HG03469 (cell line): ENCODE results near the gene MIDN.

Experiments
- ATAC-seq: cut with Tn5 transposase; IDR thresholded peaks from one replicate; pipeline ENCODE4 v1.9.1; 2021; ENCODE audit warnings: mild to moderate bottlenecking, moderate library complexity, moderate number of reproducible peaks; ENCODE audit not compliant: unreplicated experiment

MIDN gene

GRCh38 chr19:1269065-1269477 lies 20.7 kb downstream of the MIDN start, which contains the start of gene CIRBP:
Gene CIRBP, plus strand, starts transcription at chr19:1269332. Its CDS starts 1,602 bp downstream, at chr19:1270934.
- ATAC-seq = peak; percentile 28

GRCh38 chr19:1269478-1270212 lies 21.3 kb downstream of the MIDN start:
- peak; percentile 9 for ATAC-seq

DNA sequence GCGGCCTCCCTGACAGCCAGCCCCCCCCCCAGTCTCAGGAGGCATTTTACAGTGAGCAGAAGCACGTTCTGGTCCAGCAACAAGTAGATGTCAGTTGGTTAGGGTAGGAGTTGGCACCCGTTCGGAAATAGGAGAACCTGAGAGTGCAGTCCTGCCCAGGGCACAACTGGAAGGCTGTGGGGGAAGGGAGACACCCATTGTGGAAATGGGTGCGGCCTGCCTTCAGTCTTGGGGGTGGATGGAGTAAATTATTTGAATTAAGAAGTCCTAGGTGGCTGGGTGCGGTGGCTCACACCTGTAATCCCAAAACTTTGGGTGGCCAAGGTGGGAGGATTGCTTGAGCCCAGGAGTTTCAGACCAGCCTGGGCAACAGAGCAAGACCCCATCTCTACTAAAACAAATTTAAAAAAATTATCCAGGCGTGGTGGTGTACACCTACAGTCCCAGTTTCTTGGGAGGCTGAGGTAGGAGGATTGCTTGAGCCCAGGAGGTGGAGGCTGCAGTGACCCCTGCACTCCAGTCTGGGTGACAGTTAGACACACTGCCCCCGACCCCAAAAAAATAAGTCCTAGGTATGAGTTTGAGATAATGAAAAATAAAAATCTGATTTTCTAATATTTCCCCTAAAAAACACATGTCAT lies 21.9 kb downstream of the MIDN start:
- no peak for ATAC-seq

- ATAC-seq = no peak
Observed at GRCh38 chr19:1270854-1271527, 22.6 kb downstream of the MIDN start.

- ATAC-seq = no peak
Observed at GRCh38 chr19:1271528-1272422, 23.4 kb downstream of the MIDN start.

DNA sequence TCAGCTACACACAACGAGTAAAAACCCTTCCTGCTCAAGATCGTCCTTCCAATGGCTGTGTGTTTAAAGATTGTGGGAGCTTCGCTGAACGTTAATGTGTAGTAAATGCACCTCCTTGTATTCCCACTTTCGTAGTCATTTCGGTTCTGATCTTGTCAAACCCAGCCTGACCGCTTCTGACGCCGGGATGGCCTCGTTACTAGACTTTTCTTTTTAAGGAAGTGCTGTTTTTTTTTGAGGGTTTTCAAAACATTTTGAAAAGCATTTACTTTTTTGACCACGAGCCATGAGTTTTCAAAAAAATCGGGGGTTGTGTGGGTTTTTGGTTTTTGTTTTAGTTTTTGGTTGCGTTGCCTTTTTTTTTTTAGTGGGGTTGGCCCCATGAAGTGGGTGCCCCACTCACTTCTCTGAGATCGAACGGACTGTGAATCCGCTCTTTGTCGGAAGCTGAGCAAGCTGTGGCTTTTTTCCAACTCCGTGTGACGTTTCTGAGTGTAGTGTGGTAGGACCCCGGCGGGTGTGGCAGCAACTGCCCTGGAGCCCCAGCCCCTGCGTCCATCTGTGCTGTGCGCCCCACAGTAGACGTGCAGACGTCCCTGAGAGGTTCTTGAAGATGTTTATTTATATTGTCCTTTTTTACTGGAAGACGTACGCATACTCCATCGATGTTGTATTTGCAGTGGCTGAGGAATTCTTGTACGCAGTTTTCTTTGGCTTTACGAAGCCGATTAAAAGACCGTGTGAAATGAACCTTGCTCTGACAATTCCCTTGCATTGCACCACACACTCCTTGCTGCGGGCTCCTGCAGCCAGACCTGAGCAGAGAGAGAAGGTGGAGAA lies 24.3 kb downstream of the MIDN start:
- no peak for ATAC-seq

- no peak for ATAC-seq
Observed at GRCh38 chr19:1273263-1274041, 25.1 kb downstream of the MIDN start.

GRCh38 chr19:1274081-1274851 lies 25.9 kb downstream of the MIDN start:
- no peak for ATAC-seq

GRCh38 chr19:1274852-1275259 lies 26.5 kb downstream of the MIDN start:
- ATAC-seq = no peak

DNA sequence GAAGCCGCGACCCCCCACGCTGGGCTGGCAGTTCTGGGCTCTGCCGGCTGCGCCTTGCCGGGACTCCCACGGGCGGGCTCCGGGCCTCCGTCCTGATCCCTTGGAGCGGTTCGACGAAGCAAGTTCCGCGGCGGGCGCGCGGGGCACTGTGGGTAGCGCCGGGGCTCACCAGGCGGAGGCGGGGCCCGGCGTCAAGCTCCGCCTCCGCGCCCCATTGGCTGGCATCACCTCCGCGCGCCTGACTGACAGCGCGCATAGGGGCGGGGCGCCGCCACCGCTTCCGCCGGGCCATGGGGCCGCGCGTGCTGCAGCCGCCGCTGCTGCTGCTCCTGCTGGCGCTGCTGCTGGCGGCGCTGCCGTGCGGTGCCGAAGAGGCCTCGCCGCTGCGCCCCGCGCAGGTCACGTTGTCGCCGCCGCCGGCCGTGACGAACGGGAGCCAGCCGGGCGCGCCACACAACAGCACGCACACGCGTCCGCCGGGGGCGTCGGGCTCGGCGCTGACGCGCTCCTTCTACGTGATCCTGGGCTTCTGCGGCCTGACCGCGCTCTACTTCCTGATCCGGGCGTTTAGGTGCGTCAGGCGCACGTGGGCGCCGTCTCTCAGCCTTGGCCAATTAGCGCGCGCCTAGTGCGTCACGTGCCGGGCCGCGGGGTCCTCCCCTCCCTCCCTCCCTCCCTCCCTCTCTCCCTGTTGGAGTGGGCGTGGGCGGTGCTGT lies 27.0 kb downstream of the MIDN start, which contains the start of gene FAM174C:
FAM174C (plus strand) TSS at position 271 of the 716 bp plus-strand sequence; CDS start at position 291, 20 bp downstream.
- peak; percentile 53 for ATAC-seq

DNA sequence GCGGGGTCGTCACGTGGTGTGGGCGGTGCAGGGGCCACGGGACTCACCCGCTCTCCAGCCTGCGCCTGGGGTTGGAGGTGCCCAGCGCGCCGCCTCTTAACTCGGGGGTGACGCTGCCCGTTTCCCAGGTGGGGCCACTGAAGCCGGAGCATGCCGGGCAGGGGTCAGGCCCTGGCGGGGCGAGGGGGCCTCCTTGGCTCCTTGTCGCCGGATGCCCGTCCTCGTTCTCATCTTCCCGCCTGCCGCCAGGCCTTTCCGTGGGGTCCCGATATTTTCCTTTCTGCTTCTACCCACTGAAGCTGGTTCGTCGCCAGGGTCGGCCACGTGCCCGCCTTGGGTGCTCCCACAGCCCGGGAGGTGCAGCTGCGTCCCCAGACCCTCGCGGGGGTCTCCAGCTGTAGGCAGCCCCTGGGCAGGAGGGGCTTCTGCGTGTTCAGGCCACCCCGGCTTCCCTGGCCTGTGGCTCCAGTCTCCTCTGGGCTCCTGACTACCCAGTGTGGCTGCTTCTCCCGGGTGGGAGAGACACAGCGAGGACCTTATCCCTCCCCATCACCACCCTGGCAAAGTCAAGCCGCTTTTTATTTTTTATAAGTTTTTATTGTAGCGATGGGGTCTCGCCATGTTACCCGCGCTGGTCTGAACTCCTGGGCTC lies 27.7 kb downstream of the MIDN start:
- peak; percentile 14 for ATAC-seq

GRCh38 chr19:1276628-1277022 lies 28.2 kb downstream of the MIDN start:
- ATAC-seq = no peak

- no peak for ATAC-seq
Observed at GRCh38 chr19:1277061-1277460, 28.7 kb downstream of the MIDN start.

DNA sequence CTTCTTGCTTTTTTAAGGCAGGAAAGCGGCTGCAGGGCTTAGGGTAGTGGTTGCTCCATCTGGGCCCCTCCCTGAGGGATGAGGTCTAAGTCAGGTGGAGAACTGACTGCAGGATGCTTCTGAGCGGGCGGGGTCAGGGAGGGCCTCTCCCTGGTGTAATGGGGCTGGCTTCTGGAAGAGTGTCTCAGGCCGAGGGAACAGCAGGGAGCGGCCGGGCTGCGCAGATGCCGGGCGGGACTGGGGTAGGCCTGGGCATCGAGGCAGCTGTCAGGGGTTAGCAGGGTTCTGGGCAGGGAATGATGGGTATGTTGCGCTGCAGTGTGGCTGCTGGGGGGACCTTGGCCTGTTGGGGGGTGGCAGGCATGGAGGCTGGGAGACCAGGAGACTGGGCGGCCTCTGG lies 29.7 kb downstream of the MIDN start:
- ATAC-seq = no peak

DNA sequence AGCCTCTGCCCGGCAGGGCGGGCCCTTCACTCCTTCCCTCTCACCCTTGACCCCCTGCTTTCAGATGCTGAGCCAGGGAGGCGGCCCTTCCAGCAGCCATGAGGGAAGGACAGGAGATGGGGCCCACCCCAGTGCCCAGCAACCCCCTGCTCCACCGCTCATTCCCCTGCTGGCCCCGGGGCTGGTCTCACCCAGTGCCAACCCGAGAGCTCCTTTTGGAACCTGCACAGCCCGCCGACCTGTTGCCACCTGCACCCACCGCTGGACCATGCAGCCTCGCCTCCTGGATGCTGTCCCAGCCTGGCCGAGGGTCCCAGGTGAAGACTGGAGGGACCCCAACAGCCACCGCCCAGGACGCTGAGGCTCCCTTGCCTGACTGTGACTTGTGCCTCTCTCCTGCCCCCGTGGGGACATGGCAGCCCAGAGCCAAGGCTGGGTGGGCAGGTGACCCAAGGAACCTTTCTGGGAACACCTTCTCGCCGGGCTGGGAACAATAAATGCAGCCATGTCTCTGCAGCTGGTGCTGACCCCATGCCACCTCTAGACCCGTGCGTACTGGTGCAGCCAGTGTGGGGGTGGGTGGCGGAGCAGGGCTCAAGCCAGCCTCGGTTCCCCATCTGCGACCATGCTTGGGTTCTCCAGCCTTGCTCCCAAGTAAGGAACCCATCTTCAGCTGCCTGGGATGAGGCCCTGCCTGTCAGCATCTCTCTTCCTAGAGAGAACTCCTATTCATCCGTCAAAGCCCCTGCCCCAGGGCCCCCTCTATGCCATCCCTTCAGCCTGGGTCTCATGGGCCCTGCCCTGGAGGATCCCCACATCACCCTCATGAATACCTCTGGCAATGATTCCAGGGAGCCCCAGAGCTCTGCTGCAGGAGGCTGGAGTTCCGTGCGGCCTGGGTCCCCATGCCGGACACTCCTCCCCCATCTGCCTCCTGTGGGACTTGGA lies 30.6 kb downstream of the MIDN start:
- no peak for ATAC-seq

- ATAC-seq = no peak
Observed at GRCh38 chr19:1279782-1280341, 31.5 kb downstream of the MIDN start.
